HepG2 (cell line): ENCODE data around the gene PLD1. TPM values are rescaled to one million over a fixed set of nuclear protein-coding genes. Genes with fewer than 3 reads are reported as not detected.

Experiments
- CC2D1A ChIP-seq: sonication (generic); formaldehyde crosslinking; IDR thresholded peaks from 2 replicates; pipeline ENCODE4 v1.8.1; 2023; ENCODE audit warnings: mild to moderate bottlenecking, missing genetic modification reagents
- CHCHD3 ChIP-seq: sonication (generic); formaldehyde crosslinking; IDR thresholded peaks from 2 replicates; pipeline ENCODE4 v1.8.0; 2022; ENCODE audit warnings: mild to moderate bottlenecking, missing genetic modification reagents, moderate library complexity
- DDIT3 ChIP-seq: sonication (generic); formaldehyde crosslinking; IDR thresholded peaks from 2 replicates; pipeline ENCODE4 v1.4.0; 2020; ENCODE audit warnings: mild to moderate bottlenecking, missing genetic modification reagents
- HMG20A ChIP-seq: IDR thresholded peaks from 2 replicates; pipeline ENCODE4 v1.6.1; 2016; ENCODE audit warnings: borderline replicate concordance
- MXD3 ChIP-seq: IDR thresholded peaks from 2 replicates; pipeline ENCODE4 v1.6.1; 2016; ENCODE audit warnings: mild to moderate bottlenecking, missing biosample characterization, missing genetic modification reagents
- REST ChIP-seq, 2 experiments: IDR thresholded peaks; 2 replicates each; pipeline ENCODE4 v1.6.1; 2011 to 2012; ENCODE audit warnings: low read length in 2 of 2, borderline replicate concordance in 1 of 2, low read depth in 1 of 2, mild to moderate bottlenecking in 1 of 2, moderate library complexity in 1 of 2
- SNAPC2 ChIP-seq: sonication (generic); formaldehyde crosslinking; IDR thresholded peaks from 2 replicates; pipeline ENCODE4 v1.8.1; 2022; ENCODE audit warnings: mild to moderate bottlenecking, missing genetic modification reagents
- TBL1XR1 ChIP-seq: fragments of 150-350 bp; IDR thresholded peaks from 2 replicates; pipeline ENCODE4 v1.6.1; 2014; ENCODE audit warnings: borderline replicate concordance, low read length; ENCODE audit not compliant: partially characterized antibody
- ZC3H13 ChIP-seq: sonication (generic); formaldehyde crosslinking; IDR thresholded peaks from 2 replicates; pipeline ENCODE4 v1.8.1; 2023; ENCODE audit warnings: mild to moderate bottlenecking, missing genetic modification reagents, moderate library complexity
- ZHX2 ChIP-seq, 2 experiments: sonication (generic) in 1 of 2; formaldehyde crosslinking in 1 of 2; IDR thresholded peaks; 2 replicates each; pipeline versions ENCODE4 v1.6.1 to v1.9.0; 2014 to 2022; ENCODE audit warnings: antibody characterized with exemption in 1 of 2, borderline replicate concordance in 1 of 2, inconsistent platforms in 1 of 2, low read depth in 1 of 2, missing genetic modification reagents in 1 of 2
- ZNF687 ChIP-seq: sonication (generic); formaldehyde crosslinking; IDR thresholded peaks from 2 replicates; pipeline ENCODE4 v1.5.1; 2020; ENCODE audit warnings: mild to moderate bottlenecking, missing genetic modification reagents, moderate library complexity
- polyA plus RNA-seq, 8 experiments: library from polyadenylated mRNA; depleted of rRNA in 3 of 8; stranded (reverse) in 7 of 8; unstranded in 1 of 8; fragments of >200 nt; fragmentation: Illumina TruSeq in 4 of 8; extraction: Trizol in 4 of 8; gene quantifications; 2 replicates each; pipeline versions ENCODE4 v1.2.1 to v1.2.3, GENCODE V29; 2011 to 2016; ENCODE audit warnings: low read depth in 4 of 8, missing spikeins in 1 of 8, mixed read lengths in 1 of 8; ENCODE audit not compliant: insufficient read depth in 1 of 8
- total RNA-seq, 5 experiments: library from RNA; depleted of rRNA; stranded (reverse); fragments of >200 nt; fragmentation: Illumina TruSeq; extraction: Trizol; gene quantifications; 2 replicates each; pipeline ENCODE4 v1.2.3, GENCODE V29; 2016; ENCODE audit warnings: low read depth in 1 of 5

PLD1 gene
- total and polyA plus RNA-seq, 2 of the 13 experiments (the other 11 are each of a cell fraction or from before 2014, with no cell fraction given) = 27.1 to 59.4 TPM

GRCh38 chr3:171829841-171830517, 19.7 kb upstream of the PLD1 start (continued):
- peak; percentile 97 for TF ChIP-seq ZNF687 (CRISPR knock-in tag)
- 0 out of 2 replicates have a peak, but pooled peaks have one; percentile 59 for TF ChIP-seq MXD3 (CRISPR knock-in tag)
- TF ChIP-seq CC2D1A = no peak
- TF ChIP-seq TBL1XR1 = no peak
- TF ChIP-seq ZHX2 (IDR thresholded peaks at IDR 0.05; ENCODE audit: low read depth) = no peak
- no peak for TF ChIP-seq ZHX2 (CRISPR knock-in tag; IDR thresholded peaks at IDR 0.05; ENCODE audit: borderline replicate concordance)
- no peak for TF ChIP-seq CHCHD3 (CRISPR knock-in tag)
- TF ChIP-seq SNAPC2 (CRISPR knock-in tag) = no peak
- peak; percentile 86; the same call in 1 of the 2 replicates for TF ChIP-seq HMG20A (CRISPR knock-in tag)
- no peak for TF ChIP-seq REST (IDR thresholded peaks at IDR 0.05; ENCODE audit: borderline replicate concordance in 1 of 2, low read depth in 1 of 2, low read length in 2 of 2)
- TF ChIP-seq DDIT3 (CRISPR knock-in tag) = no peak
- no peak for TF ChIP-seq ZC3H13 (CRISPR knock-in tag)
